Osteoblast (primary cell): ENCODE data around the gene BTBD17. TPM values are rescaled to one million over a fixed set of nuclear protein-coding genes. Genes with fewer than 3 reads are reported as not detected.
"Not testable (repeated sequence)": the region's sequence is repeated elsewhere in the genome, so short reads cannot be mapped to it uniquely, and the experiment has no call there.

Source experiments
- DNase-seq: peaks from one replicate; pipeline ENCODE4 v3.0.0; 2011; ENCODE audit warnings: low spot score, mixed read lengths; ENCODE audit not compliant: insufficient read length; ENCODE audit errors: missing footprints
- H2AFZ ChIP-seq: 2 replicates; pipeline ENCODE4 v1.6.0; 2011; ENCODE audit warnings: mild to moderate bottlenecking, low read length
- H3K27ac ChIP-seq: 2 replicates; pipeline ENCODE4 v1.5.1; 2011; ENCODE audit warnings: mild to moderate bottlenecking, low read depth, low read length, moderate library complexity
- H3K27me3 ChIP-seq: 2 replicates; pipeline ENCODE4 v1.6.0; 2012; ENCODE audit warnings: mild to moderate bottlenecking, control low read depth, inconsistent platforms, low read length, moderate library complexity; ENCODE audit not compliant: insufficient read depth
- H3K36me3 ChIP-seq: 2 replicates; pipeline ENCODE4 v1.5.1; 2011; ENCODE audit warnings: mild to moderate bottlenecking, low read length, control low read depth, moderate library complexity; ENCODE audit not compliant: insufficient read depth
- H3K4me1 ChIP-seq: 2 replicates; pipeline ENCODE4 v1.5.1; 2011; ENCODE audit warnings: mild to moderate bottlenecking, low read length, control low read depth, moderate library complexity; ENCODE audit not compliant: insufficient read depth
- H3K4me2 ChIP-seq: 2 replicates; pipeline ENCODE4 v1.6.0; 2011; ENCODE audit warnings: mild to moderate bottlenecking, low read length; ENCODE audit not compliant: insufficient read depth
- H3K4me3 ChIP-seq: fragments of 200-600 bp; sonication (generic); 3 replicates; pipeline ENCODE4 v1.5.1; 2012; ENCODE audit warnings: mild to moderate bottlenecking, low read length, inconsistent platforms; ENCODE audit not compliant: insufficient read depth
- H3K79me2 ChIP-seq: 2 replicates; pipeline ENCODE4 v1.6.0; 2012; ENCODE audit warnings: mild to moderate bottlenecking, low read length, control low read depth, inconsistent platforms; ENCODE audit not compliant: insufficient read depth
- H3K9me3 ChIP-seq: 2 replicates; pipeline ENCODE4 v1.5.1; 2011; ENCODE audit warnings: low read depth, low read length, control low read depth
- H4K20me1 ChIP-seq: 2 replicates; pipeline ENCODE4 v1.6.0; 2012; ENCODE audit warnings: mild to moderate bottlenecking, low read length, control low read depth; ENCODE audit not compliant: insufficient read depth
- total RNA-seq: library from RNA; depleted of rRNA; stranded (reverse); fragments of >200 nt; gene quantifications from 2 replicates; pipeline ENCODE4 v1.2.3, GENCODE V29; 2012
- TF ChIP-seq, protein P1 (sequence below): IDR thresholded peaks from 2 replicates; pipeline ENCODE4 v1.5.1; 2011; ENCODE audit warnings: mild to moderate bottlenecking, low read depth, low read length, moderate library complexity; ENCODE audit errors: extremely low read depth

BTBD17 gene
- total RNA-seq, 1 donor: not detected

- Histone ChIP-seq H3K4me1 (no peaks in the 10 kb centered on the region), H3K36me3 (no peaks in the 10 kb centered on the region), H2AFZ (no peak overlapping the region), H3K4me2 (no peak overlapping the region), H3K4me3 (no peak overlapping the region), H3K79me2 (no peaks in the 10 kb centered on the region), H3K9me3 (no peaks in the 10 kb centered on the region), H3K27ac (no peak overlapping the region), H4K20me1 (no peaks in the 10 kb centered on the region), H3K27me3 (no peaks in the 10 kb centered on the region)
- peak; percentile 27 for DNase-seq
- TF ChIP-seq, protein P1, sequence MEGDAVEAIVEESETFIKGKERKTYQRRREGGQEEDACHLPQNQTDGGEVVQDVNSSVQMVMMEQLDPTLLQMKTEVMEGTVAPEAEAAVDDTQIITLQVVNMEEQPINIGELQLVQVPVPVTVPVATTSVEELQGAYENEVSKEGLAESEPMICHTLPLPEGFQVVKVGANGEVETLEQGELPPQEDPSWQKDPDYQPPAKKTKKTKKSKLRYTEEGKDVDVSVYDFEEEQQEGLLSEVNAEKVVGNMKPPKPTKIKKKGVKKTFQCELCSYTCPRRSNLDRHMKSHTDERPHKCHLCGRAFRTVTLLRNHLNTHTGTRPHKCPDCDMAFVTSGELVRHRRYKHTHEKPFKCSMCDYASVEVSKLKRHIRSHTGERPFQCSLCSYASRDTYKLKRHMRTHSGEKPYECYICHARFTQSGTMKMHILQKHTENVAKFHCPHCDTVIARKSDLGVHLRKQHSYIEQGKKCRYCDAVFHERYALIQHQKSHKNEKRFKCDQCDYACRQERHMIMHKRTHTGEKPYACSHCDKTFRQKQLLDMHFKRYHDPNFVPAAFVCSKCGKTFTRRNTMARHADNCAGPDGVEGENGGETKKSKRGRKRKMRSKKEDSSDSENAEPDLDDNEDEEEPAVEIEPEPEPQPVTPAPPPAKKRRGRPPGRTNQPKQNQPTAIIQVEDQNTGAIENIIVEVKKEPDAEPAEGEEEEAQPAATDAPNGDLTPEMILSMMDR: no peak
These were observed 45.7 kb upstream of the BTBD17 start for GRCh38 chr17:74407384-74407783.

DNA sequence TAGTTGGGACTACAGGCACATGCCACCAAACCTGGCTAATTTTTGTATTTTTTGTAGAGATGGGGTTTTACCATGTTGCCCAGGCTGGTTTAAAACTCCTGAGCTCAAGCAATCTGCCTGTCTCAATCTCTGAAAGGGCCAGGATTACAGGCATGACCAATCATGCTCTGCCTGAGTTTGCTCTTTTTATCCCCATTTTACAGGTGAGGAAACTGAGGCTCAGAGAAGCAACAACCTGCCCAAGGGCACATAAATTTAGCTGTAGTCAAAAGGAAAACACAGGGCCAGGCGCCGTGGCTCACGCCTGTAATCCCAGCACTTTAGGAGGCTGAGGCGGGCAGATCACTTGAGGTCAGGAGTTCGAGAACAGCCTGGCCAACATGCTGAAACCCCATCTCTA is 43.6 kb upstream of the BTBD17 start:
- H3K4me1 ChIP-seq: not testable (repeated sequence)

GRCh38 chr17:74404789-74405188 is 43.1 kb upstream of the BTBD17 start:
- Histone ChIP-seq H2AFZ (no peak overlapping the region), H4K20me1 (no peaks in the 10 kb centered on the region), H3K27me3 (no peaks in the 10 kb centered on the region), H3K4me3 (no peak overlapping the region), H3K36me3 (no peaks in the 10 kb centered on the region), H3K27ac (no peak overlapping the region), H3K9me3 (no peaks in the 10 kb centered on the region), H3K4me2 (no peak overlapping the region), H3K79me2 (no peaks in the 10 kb centered on the region), H3K4me1 (no peaks in the 10 kb centered on the region)
- TF ChIP-seq, protein P1: no peak
- no peak for DNase-seq

More for the DNA sequence above, 43.6 kb upstream of the BTBD17 start:
- H3K4me2 ChIP-seq, H3K27ac ChIP-seq, H3K79me2 ChIP-seq, H3K36me3 ChIP-seq, H3K27me3 ChIP-seq, H4K20me1 ChIP-seq, H2AFZ ChIP-seq, DNase-seq, H3K9me3 ChIP-seq, H3K4me3 ChIP-seq: not testable (repeated sequence)

- no peak for DNase-seq
- H3K36me3 ChIP-seq: no peaks in the 10 kb centered on the region
These were observed 42.5 kb upstream of the BTBD17 start for GRCh38 chr17:74404218-74404617.

More at GRCh38 chr17:74404218-74404617, 42.5 kb upstream of the BTBD17 start:
- H4K20me1 ChIP-seq: no peaks in the 10 kb centered on the region
- H3K4me1 ChIP-seq: no peaks in the 10 kb centered on the region
- H3K27me3 ChIP-seq: no peaks in the 10 kb centered on the region
- no peaks in the 10 kb centered on the region for H3K9me3 ChIP-seq
- H3K79me2 ChIP-seq: no peaks in the 10 kb centered on the region
- H3K4me2 ChIP-seq: no peak overlapping the region
- no peak overlapping the region for H3K27ac ChIP-seq
- TF ChIP-seq, protein P1: no peak
- H2AFZ ChIP-seq: no peak overlapping the region
- no peak overlapping the region for H3K4me3 ChIP-seq
